Adrenal gland (tissue), 12 donors: ENCODE results near the gene ZKSCAN7. TPM values are rescaled to one million over a fixed set of nuclear protein-coding genes. Genes with fewer than 3 reads are reported as not detected.
"Not testable (repeated sequence)": the region's sequence is repeated elsewhere in the genome, so short reads cannot be mapped to it uniquely, and the experiment has no call there.

Source experiments
- DNase-seq, 7 donors: peaks; one replicate each; pipeline ENCODE4 v3.0.0-alpha.2; 2019 to 2020
- H3K27ac ChIP-seq, 5 donors: fragments of 200-600 bp; sonication (generic) in 4 of 5; 1 replicate in 3 of 5; 2 replicates in 2 of 5; pipeline versions ENCODE4 v1.5.1 to v1.8.0; 2016 to 2020; ENCODE audit warnings: mild to moderate bottlenecking in 1 of 5
- H3K27me3 ChIP-seq: fragments of 200-600 bp; 2 replicates; pipeline ENCODE4 v1.8.0; 2021
- H3K36me3 ChIP-seq, 2 donors: fragments of 200-600 bp; replicated peaks in 1 of 2; 1 replicate in 1 of 2; 2 replicates in 1 of 2; pipeline versions ENCODE4 v1.5.1 to v1.8.0; 2018 to 2022
- H3K4me1 ChIP-seq, 2 donors: fragments of 200-600 bp; replicated peaks in 1 of 2; 1 replicate in 1 of 2; 2 replicates in 1 of 2; pipeline versions ENCODE4 v1.5.1 to v1.8.0; 2018 to 2021
- H3K4me3 ChIP-seq, 4 donors: fragments of 200-600 bp; sonication (generic) in 3 of 4; one replicate each; pipeline ENCODE4 v1.5.1; 2016 to 2018
- H3K9me3 ChIP-seq, 3 donors: fragments of 200-600 bp; sonication (generic) in 1 of 3; replicated peaks in 1 of 3; 1 replicate in 2 of 3; 2 replicates in 1 of 3; pipeline versions ENCODE4 v1.5.1 to v1.8.0; 2016 to 2021
- POLR2A ChIP-seq, 2 donors: fragments of 450-650 bp; IDR thresholded peaks; one replicate each; pipeline ENCODE4 v1.6.1; 2017; ENCODE audit warnings: antibody characterized with exemption in 2 of 2, mild to moderate bottlenecking in 2 of 2, moderate library complexity in 1 of 2
- WGBS, 4 donors: extraction: QIAGEN DNeasy Blood & Tissue Kit in 2 of 4; methylation state at CpG; one replicate each; pipeline versions ENCODE4 v1.1.5 to v1.1.7; 2013 to 2017; 5-methylcytosine and 5-hydroxymethylcytosine counted together
- intact Hi-C, 2 donors: fragments of 100-400 bp; cut with DNase I; formaldehyde crosslinking; loops; one replicate each; pipeline versions ENCODE4 v1.14.1 to v1.15.0; 2022 to 2023
- polyA plus RNA-seq, 3 donors: library from polyadenylated mRNA; stranded (reverse); fragments of 200-250 nt in 2 of 3; fragments of 350-450 nt in 1 of 3; fragmentation: Illumina TruSeq in 1 of 3; extraction: RNeasy Lipid Tissue Mini Kit (QIAGEN cat#74804) in 1 of 3; gene quantifications; one replicate each; pipeline ENCODE4 v1.2.3, GENCODE V29; 2013 to 2014
- total RNA-seq, 9 donors: library from RNA; depleted of rRNA in 4 of 9; stranded (reverse); fragments of >200 nt in 4 of 9; fragments of 120-200 nt in 1 of 9; fragmentation: NEBNext Ultra II Directional in 1 of 9; extraction: Animal tissue kit (Norgen Biotek cat#: 25700) in 1 of 9; gene quantifications; one replicate each; pipeline versions ENCODE4 v1.1.0 to v1.2.4, GENCODE V29; 2013 to 2023
- TF ChIP-seq, protein P1 (sequence below), 6 experiments: fragments of 450-650 bp in 4 of 6; fragments of 200-600 bp in 2 of 6; sonication (generic) in 1 of 6; IDR thresholded peaks; 1 replicate in 5 of 6; 2 replicates in 1 of 6; pipeline versions ENCODE4 v1.5.1 to v1.8.0; 2016 to 2021; ENCODE audit warnings: antibody characterized with exemption in 6 of 6, mild to moderate bottlenecking in 2 of 6, moderate library complexity in 1 of 6
- donor health status: healthy with polysubstance abuse.
- donor health status: Bipolar disorder and iron deficiency.
- donor health status: DM: yes; HTN: yes; CAD: no.
- donor health status: DM: no; HTN: no; CAD: no.
- donor health status: DM: no; HTN: no; CAD: no.
- donor health status: DM: yes; HTN: yes; CAD: no.

ZKSCAN7 gene
- total and polyA plus RNA-seq, 12 donors, result 1.9 to 11.2 (median 5.3) TPM

GRCh38 chr3:44525060-44525459, 29.9 kb upstream of the ZKSCAN7 start:
- peaks cover 3% of the 10 kb centered on the region for H3K27me3 ChIP-seq
- TF ChIP-seq, protein P1, sequence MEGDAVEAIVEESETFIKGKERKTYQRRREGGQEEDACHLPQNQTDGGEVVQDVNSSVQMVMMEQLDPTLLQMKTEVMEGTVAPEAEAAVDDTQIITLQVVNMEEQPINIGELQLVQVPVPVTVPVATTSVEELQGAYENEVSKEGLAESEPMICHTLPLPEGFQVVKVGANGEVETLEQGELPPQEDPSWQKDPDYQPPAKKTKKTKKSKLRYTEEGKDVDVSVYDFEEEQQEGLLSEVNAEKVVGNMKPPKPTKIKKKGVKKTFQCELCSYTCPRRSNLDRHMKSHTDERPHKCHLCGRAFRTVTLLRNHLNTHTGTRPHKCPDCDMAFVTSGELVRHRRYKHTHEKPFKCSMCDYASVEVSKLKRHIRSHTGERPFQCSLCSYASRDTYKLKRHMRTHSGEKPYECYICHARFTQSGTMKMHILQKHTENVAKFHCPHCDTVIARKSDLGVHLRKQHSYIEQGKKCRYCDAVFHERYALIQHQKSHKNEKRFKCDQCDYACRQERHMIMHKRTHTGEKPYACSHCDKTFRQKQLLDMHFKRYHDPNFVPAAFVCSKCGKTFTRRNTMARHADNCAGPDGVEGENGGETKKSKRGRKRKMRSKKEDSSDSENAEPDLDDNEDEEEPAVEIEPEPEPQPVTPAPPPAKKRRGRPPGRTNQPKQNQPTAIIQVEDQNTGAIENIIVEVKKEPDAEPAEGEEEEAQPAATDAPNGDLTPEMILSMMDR (IDR thresholded peaks at IDR 0.05), result no peak
- H3K27ac ChIP-seq, result no peak overlapping the region
- no peaks in the 10 kb centered on the region for H3K4me1 ChIP-seq
- no peak for DNase-seq
- WGBS, 4 donors, result 70 to 80% (median 78%) methylated on average over 5 of the region's 5 CpGs
- H3K36me3 ChIP-seq, result no peaks in the 10 kb centered on the region
- no peak overlapping the region for H3K4me3 ChIP-seq
- no peaks in the 10 kb centered on the region for H3K9me3 ChIP-seq
- intact Hi-C loops, result no loop called here

GRCh38 chr3:44529927-44530326, 25.1 kb upstream of the ZKSCAN7 start:
- Histone ChIP-seq H3K4me3 (no peak overlapping the region), H3K27ac (no peak overlapping the region), H3K36me3 (no peaks in the 10 kb centered on the region), H3K27me3 (no peaks in the 10 kb centered on the region), H3K4me1 (no peaks in the 10 kb centered on the region), H3K9me3 (no peaks in the 10 kb centered on the region)
- DNase-seq, result peak in 1 of 7 donors; percentile 5
- no peak for TF ChIP-seq POLR2A (IDR thresholded peaks at IDR 0.05)
- TF ChIP-seq, protein P1 (IDR thresholded peaks at IDR 0.05), result no peak
- intact Hi-C loops, result loop anchor here (5.0 to 10.0 kb wide), 3 partner anchors 382 to 507 kb away; no protein-coding TSS in a partner anchor
- WGBS, 4 donors, result 15 to 29% (median 23%) methylated on average over 1 of the region's 1 CpG

GRCh38 chr3:44530911-44531310, 24.1 kb upstream of the ZKSCAN7 start:
- intact Hi-C loops, result loop anchor here (5.0 to 10.0 kb wide), 3 partner anchors 381 to 506 kb away; no protein-coding TSS in a partner anchor

DNA sequence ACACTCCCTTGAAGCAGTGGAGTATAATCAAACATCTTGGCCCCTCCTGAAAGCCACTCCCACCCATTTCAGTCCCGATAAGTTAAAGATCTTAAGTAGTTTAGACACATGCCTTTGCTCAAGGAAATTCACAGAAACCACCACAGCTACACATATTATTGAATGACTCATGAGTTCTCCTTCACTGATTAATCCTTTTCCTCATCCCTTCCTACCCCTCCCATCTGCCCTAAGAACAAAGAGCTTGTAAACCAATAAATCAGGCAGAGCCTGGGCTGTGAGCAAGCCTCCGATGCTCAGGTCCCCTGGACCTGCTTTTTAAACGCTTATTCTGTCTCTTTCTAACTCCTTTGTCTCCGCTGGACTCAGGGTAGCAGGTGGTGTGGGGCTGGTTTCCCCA, 20.3 kb upstream of the ZKSCAN7 start:
- H3K4me3 ChIP-seq, H3K36me3 ChIP-seq, H3K27ac ChIP-seq, DNase-seq, H3K4me1 ChIP-seq, H3K27me3 ChIP-seq, H3K9me3 ChIP-seq: not testable (repeated sequence)
- intact Hi-C loops, result loop anchor here (5.0 to 10.0 kb wide), 3 partner anchors 378 to 503 kb away; no protein-coding TSS in a partner anchor
- 15 to 36% (median 23%) methylated on average over 4 of the region's 4 CpGs for whole genome bisulfite sequencing, 4 donors

More at GRCh38 chr3:44530911-44531310, 24.1 kb upstream of the ZKSCAN7 start:
- Histone ChIP-seq H3K36me3 (no peaks in the 10 kb centered on the region), H3K9me3 (no peaks in the 10 kb centered on the region), H3K27ac (no peak overlapping the region), H3K4me3 (no peak overlapping the region), H3K4me1 (no peaks in the 10 kb centered on the region), H3K27me3 (no peaks in the 10 kb centered on the region)
- 40 to 63% (median 56%) methylated on average over 2 of the region's 2 CpGs for WGBS, 4 donors
- TF ChIP-seq POLR2A (IDR thresholded peaks at IDR 0.05), result no peak
- TF ChIP-seq, protein P1 (IDR thresholded peaks at IDR 0.05), result no peak
- no peak for DNase-seq

DNA sequence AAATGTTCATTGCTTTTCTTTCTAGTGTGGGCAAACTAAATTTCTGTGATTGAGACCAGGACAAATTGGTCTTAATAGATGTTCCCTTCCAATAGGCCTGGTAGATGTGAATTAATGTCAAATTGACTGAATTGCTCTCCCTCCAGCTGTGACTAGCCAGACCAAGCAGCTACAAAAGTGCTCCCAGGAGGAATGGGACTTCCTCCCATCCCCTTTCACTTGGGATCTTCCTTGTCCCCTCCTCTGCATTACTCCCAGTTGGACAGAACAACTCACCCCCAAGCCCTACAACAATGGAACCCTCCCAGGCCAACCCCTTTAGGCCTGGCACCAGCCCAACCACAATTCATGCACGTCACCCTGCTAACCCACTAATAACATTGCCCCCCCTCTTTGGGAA, 19.6 kb upstream of the ZKSCAN7 start:
- Histone ChIP-seq H3K36me3 (no peaks in the 10 kb centered on the region), H3K4me1 (no peaks in the 10 kb centered on the region), H3K27me3 (peaks cover 14% of the 10 kb centered on the region), H3K27ac (no peak overlapping the region), H3K9me3 (no peaks in the 10 kb centered on the region), H3K4me3 (no peak overlapping the region)
- no peak for DNase-seq
- TF ChIP-seq POLR2A (IDR thresholded peaks at IDR 0.05), result no peak
- TF ChIP-seq, protein P1 (IDR thresholded peaks at IDR 0.05), result no peak
- intact Hi-C loops, result loop anchor here in 1 of 2 donors (10.0 kb wide), 1 partner anchor 499 kb away; no protein-coding TSS in a partner anchor
- 0 to 8% (median 2%) methylated on average over 1 of the region's 1 CpG for WGBS, 4 donors

DNA sequence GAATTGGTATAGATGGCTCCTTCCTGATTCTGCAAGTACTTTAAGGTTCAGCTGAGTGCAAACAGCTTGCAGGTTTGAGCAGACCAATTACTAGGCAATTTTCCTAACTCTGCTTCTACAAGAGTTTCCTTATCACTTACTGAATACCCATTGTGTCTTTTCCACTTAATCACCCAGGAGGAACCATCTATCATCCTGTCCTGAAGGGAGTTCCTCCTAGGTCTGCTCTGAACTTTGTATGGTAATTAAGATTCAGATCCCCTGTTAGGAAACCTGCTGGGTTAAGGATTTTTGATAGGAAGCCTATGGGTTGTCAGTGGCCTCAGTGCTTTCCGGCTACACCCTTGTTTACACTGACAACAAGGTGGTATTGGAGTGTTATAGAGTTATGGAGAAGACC, 10.2 kb upstream of the ZKSCAN7 start:
- 67 to 88% (median 73%) methylated on average over 1 of the region's 1 CpG for WGBS, 4 donors
- H3K9me3 ChIP-seq, DNase-seq, intact Hi-C loops, H3K27me3 ChIP-seq, H3K27ac ChIP-seq, H3K4me1 ChIP-seq, H3K4me3 ChIP-seq, H3K36me3 ChIP-seq: not testable (repeated sequence)
